ENCODE data around the gene LMAN2.

- TF ChIP-seq CTCF (IDR thresholded peaks at IDR 0.05) (no peak), POLR2A (IDR thresholded peaks at IDR 0.05) (no peak)
Observed at GRCh38 chr5:177334155-177334551, 17.3 kb downstream of the LMAN2 start.

Measured in tibial nerve (tissue), 3 donors.